NOMO-1 (cell line): ENCODE measurements around the gene PEA15.

Source experiments
- DNase-seq, 2 experiments: peaks; one replicate each; lab custom pipeline; 2025; ENCODE audit not compliant: unreplicated experiment in 2 of 2; lab: John Stamatoyannopoulos, UW

Gene PEA15

GRCh38 chr1:160207771-160208556 lies 2.8 kb downstream of the PEA15 start:
- no peak for DNase-seq

- no peak for DNase-seq
Observed at GRCh38 chr1:160208557-160209320, 3.6 kb downstream of the PEA15 start.

- no peak for DNase-seq
Observed at GRCh38 chr1:160209321-160210046, 4.3 kb downstream of the PEA15 start.

- no peak for DNase-seq
Observed at GRCh38 chr1:160210561-160210960, 5.4 kb downstream of the PEA15 start.

- no peak for DNase-seq
Observed at GRCh38 chr1:160211046-160211790, 6.0 kb downstream of the PEA15 start.

- no peak for DNase-seq
Observed at GRCh38 chr1:160214481-160215140, 9.4 kb downstream of the PEA15 start.

GRCh38 chr1:160216301-160216700 lies 11.1 kb downstream of the PEA15 start:
- DNase-seq, result no peak

GRCh38 chr1:160217481-160218051 lies 12.4 kb downstream of the PEA15 start:
- no peak for DNase-seq

- no peak for DNase-seq
Observed at GRCh38 chr1:160219062-160219929, 14.1 kb downstream of the PEA15 start.

GRCh38 chr1:160220301-160220700 lies 15.1 kb downstream of the PEA15 start:
- no peak for DNase-seq

GRCh38 chr1:160221089-160221488 lies 15.9 kb downstream of the PEA15 start:
- DNase-seq, result no peak

GRCh38 chr1:160222546-160222945 lies 17.4 kb downstream of the PEA15 start:
- no peak for DNase-seq

- DNase-seq, result no peak
Observed at GRCh38 chr1:160224606-160225005, 19.4 kb downstream of the PEA15 start.

GRCh38 chr1:160225345-160225744 lies 20.2 kb downstream of the PEA15 start:
- no peak for DNase-seq

GRCh38 chr1:160226623-160227022 lies 21.4 kb downstream of the PEA15 start:
- no peak for DNase-seq

GRCh38 chr1:160227034-160227433 lies 21.9 kb downstream of the PEA15 start:
- no peak for DNase-seq

GRCh38 chr1:160227561-160227960 lies 22.4 kb downstream of the PEA15 start:
- DNase-seq, result no peak

GRCh38 chr1:160228431-160228830 lies 23.2 kb downstream of the PEA15 start:
- no peak for DNase-seq

- DNase-seq, result no peak
Observed at GRCh38 chr1:160232911-160233310, 27.7 kb downstream of the PEA15 start.
